HG03025 (cell line): ENCODE measurements around the gene GLOD4.
A peak's percentile ranks its signal among the peaks of the same experiment; 100 is the strongest.

Experiments
- ATAC-seq: cut with Tn5 transposase; IDR thresholded peaks from one replicate; pipeline ENCODE4 v1.9.1; 2021; ENCODE audit warnings: mild to moderate bottlenecking, moderate library complexity; ENCODE audit not compliant: unreplicated experiment, low FRiP score

The GLOD4 gene

DNA sequence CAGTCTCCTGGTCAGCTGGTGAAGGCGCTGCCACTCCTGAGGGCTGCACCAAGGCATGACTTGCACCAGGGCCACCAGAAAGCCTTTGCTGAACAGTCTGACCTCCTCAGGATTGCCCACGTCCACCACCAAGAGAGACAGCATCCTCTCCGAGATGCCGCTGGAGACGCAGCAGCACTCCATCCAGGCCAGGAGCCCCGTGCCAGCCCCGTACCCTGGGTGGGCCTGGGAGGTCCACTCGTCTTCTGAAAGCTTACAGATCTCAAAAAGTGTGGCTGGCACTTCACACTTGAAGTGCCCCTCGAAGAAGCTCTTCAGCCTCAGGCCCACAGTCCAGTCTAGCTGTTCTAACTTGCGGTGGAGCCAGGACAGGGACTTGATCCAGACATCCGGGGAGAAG, 36.7 kb downstream of the GLOD4 start:
- no peak for ATAC-seq

GRCh38 chr17:744937-745336, 37.1 kb downstream of the GLOD4 start:
- ATAC-seq = no peak

GRCh38 chr17:743139-743538, 38.9 kb downstream of the GLOD4 start:
- ATAC-seq = no peak

DNA sequence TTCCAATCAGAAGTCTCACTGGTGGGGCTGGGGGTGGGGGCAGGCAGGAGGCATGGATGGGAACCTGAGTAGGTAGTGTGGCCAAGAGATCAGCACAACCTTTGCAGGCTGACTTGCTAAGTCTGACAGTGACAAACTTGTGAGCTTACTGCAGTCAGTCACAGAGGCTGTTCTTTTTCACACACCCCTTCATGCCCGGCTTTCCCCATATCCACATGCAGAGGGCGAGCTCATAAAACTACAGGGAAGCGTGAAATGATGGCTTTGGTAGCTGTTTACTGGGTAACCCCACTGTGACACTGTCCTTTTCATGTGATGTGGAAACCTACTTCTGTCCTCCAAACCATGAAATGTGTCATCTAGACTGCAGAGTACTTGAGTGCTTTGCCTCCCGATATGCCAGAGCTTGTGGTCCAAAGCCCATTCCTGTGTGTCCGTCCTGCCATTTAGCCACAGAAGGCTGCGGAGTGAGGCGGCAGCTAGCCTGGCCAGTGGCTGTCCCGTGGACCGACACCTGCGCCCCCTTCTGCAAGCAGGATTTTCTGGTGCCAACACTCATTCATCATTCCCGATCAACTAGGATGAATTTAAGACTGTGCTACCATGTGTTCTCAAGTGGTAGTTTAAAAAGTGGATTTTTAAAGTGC, 39.8 kb downstream of the GLOD4 start:
- no peak for ATAC-seq

DNA sequence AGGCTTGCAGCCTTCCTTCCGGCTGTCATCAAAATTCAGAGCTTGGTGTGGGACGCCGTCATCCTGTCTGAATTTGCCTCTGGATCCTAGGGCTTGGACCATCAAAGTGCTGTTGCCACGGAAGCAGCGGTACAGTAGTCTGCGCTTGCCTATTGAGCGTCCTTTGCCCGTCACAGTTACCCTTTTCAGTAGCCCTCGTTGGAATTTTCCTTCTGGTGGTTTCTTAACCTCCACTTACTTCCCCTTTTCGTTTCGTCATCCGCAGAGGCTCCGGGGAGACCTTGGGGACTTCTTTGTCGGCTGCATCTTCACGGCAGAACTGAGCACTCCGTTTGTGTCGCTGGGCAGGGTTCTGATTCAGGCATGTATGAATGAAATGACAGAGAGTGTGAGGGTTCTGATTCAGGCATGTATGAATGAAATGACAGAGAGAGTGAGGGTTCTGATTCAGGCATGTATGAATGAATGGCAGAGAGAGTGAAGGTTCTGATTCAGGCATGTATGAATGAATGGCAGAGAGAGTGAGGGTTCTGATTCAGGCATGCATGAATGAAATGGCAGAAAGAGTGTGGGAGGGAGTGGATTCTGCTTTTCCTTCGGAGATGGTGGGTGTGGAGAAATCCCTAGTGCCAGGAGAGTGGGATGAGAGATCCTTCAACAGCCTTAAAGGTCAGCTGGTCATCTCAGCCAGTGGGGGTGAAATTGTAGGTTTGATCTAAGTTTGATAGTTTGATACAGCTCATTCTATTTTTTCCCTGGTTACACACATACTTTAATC, 41.7 kb downstream of the GLOD4 start:
- ATAC-seq = no peak

- ATAC-seq = no peak
Measured at GRCh38 chr17:737561-738113, 44.4 kb downstream of the GLOD4 start.

- ATAC-seq = no peak
Measured at GRCh38 chr17:733743-734142, 48.3 kb downstream of the GLOD4 start.

- peak; percentile 30 for ATAC-seq
Measured at GRCh38 chr17:732902-733720, 49.0 kb downstream of the GLOD4 start.

DNA sequence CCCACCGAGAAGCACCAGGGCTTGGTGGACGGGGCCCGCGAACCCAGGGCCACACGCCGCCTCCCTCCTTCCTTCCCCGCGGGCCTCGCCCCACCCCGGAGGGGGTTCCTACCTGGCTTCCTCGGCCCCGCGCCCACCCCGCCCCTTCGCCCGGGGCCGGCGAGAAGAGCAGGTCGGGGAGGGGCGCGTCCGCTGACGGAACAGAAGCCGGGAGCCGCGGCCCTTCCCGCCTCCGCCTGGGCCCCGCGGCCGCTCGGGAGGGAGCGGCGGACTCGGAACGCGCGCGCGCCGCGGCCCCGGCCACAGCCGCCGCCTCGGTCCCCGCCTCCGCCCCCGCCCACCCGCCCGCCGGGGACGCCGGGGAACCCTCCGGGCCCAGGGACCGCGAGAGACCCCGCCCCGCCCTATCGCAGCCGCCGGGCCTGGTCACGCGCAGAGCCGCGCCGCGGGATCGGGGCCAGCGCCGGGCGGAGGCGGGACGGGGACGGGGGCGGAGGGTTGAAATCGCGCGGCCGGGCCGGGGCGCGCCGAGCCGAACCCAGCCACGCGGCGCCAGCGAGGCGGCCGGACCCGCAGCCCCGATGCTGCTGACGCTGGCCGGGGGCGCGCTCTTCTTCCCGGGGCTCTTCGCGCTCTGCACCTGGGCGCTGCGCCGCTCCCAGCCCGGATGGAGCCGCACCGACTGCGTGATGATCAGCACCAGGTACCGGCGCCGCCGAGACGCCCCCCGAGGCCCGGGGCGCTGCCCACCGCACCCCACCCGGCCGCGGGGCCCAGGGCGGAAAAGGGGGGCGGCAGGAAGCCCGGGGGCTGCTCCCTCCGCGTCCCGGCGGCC, 49.8 kb downstream of the GLOD4 start, which contains the start of gene TLCD3A:
Gene TLCD3A, plus strand, starts transcription at position 530 of the 835 bp plus-strand sequence. Its CDS starts 52 bp downstream, at position 582.
- peak; percentile 50 for ATAC-seq

DNA sequence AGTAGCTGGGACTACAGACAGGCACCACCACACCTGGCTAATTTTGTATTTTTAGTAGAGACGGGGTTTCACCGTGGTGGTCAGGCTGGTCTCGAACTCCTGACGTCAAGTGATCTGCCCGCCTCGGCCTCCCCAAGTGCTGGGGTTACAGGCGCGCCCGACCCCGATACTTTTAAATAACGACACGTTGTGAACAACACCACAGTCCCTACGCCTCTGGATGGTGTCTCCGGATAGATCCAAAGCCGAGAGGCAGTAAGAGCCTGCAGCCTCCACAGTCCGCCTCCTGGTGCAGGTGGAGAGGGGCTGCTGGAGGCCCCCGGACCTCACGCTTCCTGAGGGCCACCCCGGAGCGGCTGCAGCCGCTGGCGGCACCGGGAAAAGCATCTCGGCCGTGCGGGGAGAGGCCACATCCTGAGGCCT, 50.4 kb downstream of the GLOD4 start:
- no peak for ATAC-seq

GRCh38 chr17:728911-729310, 53.2 kb downstream of the GLOD4 start:
- ATAC-seq = no peak

GRCh38 chr17:726271-726919, 55.7 kb downstream of the GLOD4 start:
- no peak for ATAC-seq

- no peak for ATAC-seq
Measured at GRCh38 chr17:725746-726145, 56.3 kb downstream of the GLOD4 start.

DNA sequence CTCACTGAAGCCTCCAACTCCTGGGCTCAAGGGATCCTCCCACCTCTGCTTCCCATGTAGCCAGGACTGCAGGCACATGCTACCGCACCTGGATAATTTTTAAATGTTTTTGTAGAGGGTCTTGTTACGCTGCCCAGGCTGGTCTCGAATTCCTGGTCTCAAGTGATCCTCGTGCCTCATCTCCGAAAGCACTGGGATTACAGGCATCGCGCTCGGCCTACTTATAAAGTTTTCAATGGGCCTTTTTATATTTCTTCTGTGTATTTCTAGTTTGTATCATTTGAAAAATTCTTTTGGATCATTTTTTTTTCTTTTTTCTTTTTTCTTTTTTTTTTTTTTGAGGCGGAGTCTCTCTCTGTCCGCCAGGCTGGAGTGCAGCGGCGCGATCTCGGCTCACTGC, 57.0 kb downstream of the GLOD4 start:
- ATAC-seq = no peak

DNA sequence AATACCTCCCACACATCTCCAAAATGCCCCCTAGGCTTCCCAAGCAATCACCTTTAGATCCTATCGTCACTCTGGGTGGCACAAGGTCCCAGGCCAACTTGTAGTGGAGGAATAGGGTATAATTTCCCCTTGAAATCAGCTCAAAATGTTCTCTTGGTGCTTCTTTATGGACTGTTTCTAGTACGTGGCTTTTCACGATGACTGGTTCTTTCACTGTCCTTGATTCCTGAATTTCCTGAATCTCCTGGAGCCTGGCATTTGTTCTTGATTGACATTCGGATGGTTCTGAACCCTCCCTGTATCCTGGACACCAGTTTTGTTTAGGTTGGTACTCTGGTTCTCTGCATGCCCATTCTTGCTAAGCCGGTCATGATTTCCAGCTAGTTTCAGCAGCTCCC, 60.5 kb downstream of the GLOD4 start:
- no peak for ATAC-seq

DNA sequence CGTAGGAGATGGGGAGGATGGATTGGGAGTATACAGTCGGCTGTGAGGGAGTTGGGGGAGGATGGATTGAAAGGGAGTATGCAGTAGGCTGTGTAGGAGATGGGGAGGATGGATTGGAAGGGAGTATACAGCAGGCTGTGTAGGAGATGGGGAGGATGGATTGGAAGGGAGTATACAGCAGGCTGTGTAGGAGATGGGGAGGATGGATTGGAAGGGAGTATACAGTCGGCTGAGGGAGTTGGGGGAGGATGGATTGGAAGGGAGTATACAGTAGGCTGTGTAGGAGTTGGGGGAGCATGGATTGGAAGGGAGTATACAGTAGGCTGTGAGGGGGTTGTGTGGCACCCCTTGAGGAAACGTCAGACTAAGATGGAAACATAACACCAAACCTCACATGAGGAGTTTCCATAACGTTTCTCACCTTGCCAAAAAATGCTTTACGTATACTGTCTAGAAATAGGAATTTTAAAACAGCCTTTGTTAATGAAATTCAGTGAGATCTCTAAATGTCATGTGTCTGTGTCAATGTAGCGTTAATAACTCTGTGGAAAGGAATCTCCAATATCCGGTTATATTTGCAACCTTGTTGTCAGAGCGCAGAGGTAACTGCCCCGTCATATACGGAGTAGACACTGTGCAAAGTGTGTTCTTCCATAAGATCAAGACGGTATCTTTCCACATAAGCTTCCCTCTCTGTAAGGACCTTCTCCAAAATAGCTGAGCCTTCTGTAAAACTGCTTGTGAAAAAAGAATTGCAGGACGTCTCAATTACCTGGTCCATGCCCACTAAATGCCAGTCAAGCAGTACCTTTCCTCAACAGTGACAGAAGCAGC, 61.2 kb downstream of the GLOD4 start:
- ATAC-seq = no peak

- ATAC-seq = no peak
Measured at GRCh38 chr17:718075-718474, 64.0 kb downstream of the GLOD4 start.
